Right atrium auricular region (tissue), 2 donors: ENCODE results near the gene SLC9B1. TPM values are rescaled to one million over a fixed set of nuclear protein-coding genes. Genes with fewer than 3 reads are reported as not detected.
"Not testable (repeated sequence)": the region's sequence is repeated elsewhere in the genome, so short reads cannot be mapped to it uniquely, and the experiment has no call there.

Source experiments
- DNase-seq: peaks from one replicate; pipeline ENCODE4 v3.0.0-alpha.2; 2019; ENCODE audit warnings: low spot score
- H3K27ac ChIP-seq, 2 donors: fragments of 200-600 bp; sonication (generic); 1 replicate in 1 of 2; 2 replicates in 1 of 2; pipeline ENCODE4 v1.5.1; 2016 to 2019
- H3K27me3 ChIP-seq, 2 donors: fragments of 200-600 bp; sonication (generic); one replicate each; pipeline versions ENCODE4 v1.5.1 to v1.6.0; 2017 to 2019
- H3K36me3 ChIP-seq: fragments of 200-600 bp; sonication (generic); one replicate; pipeline ENCODE4 v1.5.1; 2016
- H3K4me1 ChIP-seq, 2 donors: fragments of 200-600 bp; sonication (generic); one replicate each; pipeline versions ENCODE4 v1.5.1 to v1.6.0; 2017 to 2019
- H3K4me3 ChIP-seq, 2 donors: fragments of 200-600 bp; sonication (generic); 1 replicate in 1 of 2; 2 replicates in 1 of 2; pipeline ENCODE4 v1.5.1; 2017 to 2019; ENCODE audit warnings: mild to moderate bottlenecking in 1 of 2, moderate library complexity in 1 of 2
- H3K9me3 ChIP-seq, 2 donors: fragments of 200-600 bp; sonication (generic); one replicate each; pipeline ENCODE4 v1.5.1; 2019
- total RNA-seq, 2 donors: library from RNA; depleted of rRNA; stranded (reverse); fragments of >200 nt; gene quantifications; one replicate each; pipeline ENCODE4 v1.1.0, GENCODE V29; 2016
- TF ChIP-seq, protein P1 (sequence below), 2 donors: fragments of 200-600 bp; sonication (generic); IDR thresholded peaks; one replicate each; pipeline ENCODE4 v1.5.1; 2019; ENCODE audit warnings: antibody characterized with exemption in 2 of 2

SLC9B1 gene
- total RNA-seq, 2 donors from 2014 or later = 3.3 TPM; not detected in 1

DNA sequence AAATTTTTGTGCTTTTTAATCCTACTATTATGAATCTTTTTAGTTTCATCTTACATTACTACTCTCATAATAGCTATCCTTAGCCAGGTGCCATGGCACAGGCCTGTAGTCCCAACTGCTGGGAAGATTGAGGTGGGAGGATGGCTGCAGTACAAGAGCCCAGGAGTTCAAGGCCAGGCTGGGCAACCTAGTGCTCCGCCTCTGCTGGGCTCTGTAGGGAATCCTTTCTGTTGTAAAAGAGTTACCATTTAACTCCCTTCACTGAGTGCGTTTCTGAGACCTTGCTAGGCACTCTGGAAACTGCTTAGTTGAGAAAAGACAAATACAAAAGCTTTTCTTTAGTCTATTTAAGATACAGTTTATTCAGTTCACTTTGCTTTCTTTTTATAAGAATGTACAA lies 130.9 kb downstream of the SLC9B1 start:
- H3K4me1 ChIP-seq, H3K27ac ChIP-seq, DNase-seq, H3K4me3 ChIP-seq, H3K27me3 ChIP-seq, H3K36me3 ChIP-seq, H3K9me3 ChIP-seq: not testable (repeated sequence)

DNA sequence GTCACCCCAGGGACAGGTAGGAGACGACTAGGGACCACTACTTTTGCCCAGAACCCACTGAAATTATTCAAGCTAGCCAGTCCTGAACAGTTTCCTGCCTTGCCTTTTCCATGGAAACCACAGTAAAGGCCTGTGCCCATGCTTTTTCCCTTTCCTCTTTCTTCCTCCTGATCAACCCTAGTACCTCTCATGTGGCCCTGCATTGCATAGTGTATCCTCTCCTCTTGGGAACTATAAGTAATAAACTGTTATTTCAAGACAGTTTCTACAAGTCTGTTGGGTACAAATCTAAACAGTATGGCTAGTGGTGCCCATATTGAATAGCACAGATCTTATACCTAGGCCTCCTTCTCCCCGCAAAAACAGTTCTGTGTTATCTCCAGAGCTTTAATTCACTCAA lies 136.2 kb downstream of the SLC9B1 start:
- TF ChIP-seq, protein P1, sequence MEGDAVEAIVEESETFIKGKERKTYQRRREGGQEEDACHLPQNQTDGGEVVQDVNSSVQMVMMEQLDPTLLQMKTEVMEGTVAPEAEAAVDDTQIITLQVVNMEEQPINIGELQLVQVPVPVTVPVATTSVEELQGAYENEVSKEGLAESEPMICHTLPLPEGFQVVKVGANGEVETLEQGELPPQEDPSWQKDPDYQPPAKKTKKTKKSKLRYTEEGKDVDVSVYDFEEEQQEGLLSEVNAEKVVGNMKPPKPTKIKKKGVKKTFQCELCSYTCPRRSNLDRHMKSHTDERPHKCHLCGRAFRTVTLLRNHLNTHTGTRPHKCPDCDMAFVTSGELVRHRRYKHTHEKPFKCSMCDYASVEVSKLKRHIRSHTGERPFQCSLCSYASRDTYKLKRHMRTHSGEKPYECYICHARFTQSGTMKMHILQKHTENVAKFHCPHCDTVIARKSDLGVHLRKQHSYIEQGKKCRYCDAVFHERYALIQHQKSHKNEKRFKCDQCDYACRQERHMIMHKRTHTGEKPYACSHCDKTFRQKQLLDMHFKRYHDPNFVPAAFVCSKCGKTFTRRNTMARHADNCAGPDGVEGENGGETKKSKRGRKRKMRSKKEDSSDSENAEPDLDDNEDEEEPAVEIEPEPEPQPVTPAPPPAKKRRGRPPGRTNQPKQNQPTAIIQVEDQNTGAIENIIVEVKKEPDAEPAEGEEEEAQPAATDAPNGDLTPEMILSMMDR (IDR thresholded peaks at IDR 0.05) = no peak
- H3K27ac ChIP-seq = no peak overlapping the region
- H3K36me3 ChIP-seq = no peaks in the 10 kb centered on the region
- no peak for DNase-seq
- H3K27me3 ChIP-seq = no peaks in the 10 kb centered on the region
- H3K4me3 ChIP-seq = no peak overlapping the region
- no peaks in the 10 kb centered on the region for H3K9me3 ChIP-seq
- peaks cover 0 to 5% of the 10 kb centered on the region in 2 donors for H3K4me1 ChIP-seq

DNA sequence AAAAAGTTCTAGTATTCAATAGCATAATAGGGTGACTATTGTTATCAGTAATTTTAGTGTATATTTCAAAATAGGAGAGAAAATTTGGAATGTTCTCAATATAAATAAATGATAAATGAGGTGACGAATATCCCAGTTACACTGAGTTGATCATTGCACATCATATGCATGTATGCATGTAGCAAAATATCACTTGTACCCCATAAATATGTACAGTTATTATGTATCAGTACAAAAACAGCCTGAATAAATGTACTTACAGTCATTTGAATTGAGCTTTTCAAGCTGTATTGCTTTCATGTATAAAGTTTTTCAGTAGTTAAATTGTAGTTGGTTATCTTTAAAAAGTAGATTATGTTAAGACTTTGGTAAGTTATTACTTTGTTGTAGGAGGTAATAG lies 138.2 kb downstream of the SLC9B1 start:
- no peak overlapping the region for H3K4me3 ChIP-seq
- DNase-seq = no peak
- no peaks in the 10 kb centered on the region for H3K36me3 ChIP-seq
- TF ChIP-seq, protein P1 (IDR thresholded peaks at IDR 0.05) = no peak
- H3K4me1 ChIP-seq = peaks cover 0 to 8% of the 10 kb centered on the region in 2 donors
- no peak overlapping the region for H3K27ac ChIP-seq
- H3K9me3 ChIP-seq = no peaks in the 10 kb centered on the region
- no peaks in the 10 kb centered on the region for H3K27me3 ChIP-seq

DNA sequence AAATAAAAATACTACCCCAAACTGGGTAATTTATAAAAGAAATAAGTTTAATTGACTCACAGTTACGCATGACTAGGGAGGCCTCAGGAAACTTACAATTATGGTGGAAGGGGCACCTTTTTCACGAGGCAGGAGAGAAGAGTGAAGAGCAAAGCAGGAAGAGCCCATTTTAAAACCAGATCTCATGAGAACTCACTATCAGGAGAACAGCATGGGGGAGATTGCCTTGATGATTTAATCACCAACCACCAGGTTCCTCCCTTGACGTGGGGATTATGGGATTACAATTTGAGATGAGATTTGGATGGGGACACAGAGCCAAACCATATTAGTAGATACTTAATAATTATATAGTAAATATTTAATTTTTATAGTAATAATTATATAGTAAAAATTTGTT lies 140.6 kb downstream of the SLC9B1 start:
- no peaks in the 10 kb centered on the region for H3K9me3 ChIP-seq
- no peak overlapping the region for H3K27ac ChIP-seq
- H3K4me1 ChIP-seq = peaks cover 0 to 8% of the 10 kb centered on the region in 2 donors
- no peak overlapping the region for H3K4me3 ChIP-seq
- DNase-seq = no peak
- TF ChIP-seq, protein P1 (IDR thresholded peaks at IDR 0.05) = no peak
- no peaks in the 10 kb centered on the region for H3K27me3 ChIP-seq
- H3K36me3 ChIP-seq = no peaks in the 10 kb centered on the region

DNA sequence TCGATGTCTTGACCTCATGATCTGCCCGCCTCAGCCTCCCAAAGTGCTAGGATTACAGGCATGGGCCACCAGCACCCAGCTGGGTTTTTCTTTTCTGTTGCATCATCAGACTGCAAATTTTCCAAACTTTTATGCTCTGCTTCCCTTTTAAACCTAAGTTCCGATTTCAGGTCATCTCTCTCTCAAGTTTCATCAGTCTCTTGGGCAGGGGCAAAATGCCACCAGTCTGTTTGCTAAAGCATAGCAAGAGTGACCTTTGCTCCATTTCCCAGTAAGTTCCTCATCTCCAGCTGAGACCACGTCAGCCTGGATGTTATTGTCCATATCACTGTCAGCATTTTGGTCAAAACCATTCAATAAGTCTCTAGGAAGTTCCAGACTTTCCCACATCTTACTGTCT lies 141.2 kb downstream of the SLC9B1 start:
- not testable (repeated sequence) for H3K9me3 ChIP-seq, H3K4me3 ChIP-seq, H3K36me3 ChIP-seq, DNase-seq, H3K27me3 ChIP-seq, H3K4me1 ChIP-seq, H3K27ac ChIP-seq

DNA sequence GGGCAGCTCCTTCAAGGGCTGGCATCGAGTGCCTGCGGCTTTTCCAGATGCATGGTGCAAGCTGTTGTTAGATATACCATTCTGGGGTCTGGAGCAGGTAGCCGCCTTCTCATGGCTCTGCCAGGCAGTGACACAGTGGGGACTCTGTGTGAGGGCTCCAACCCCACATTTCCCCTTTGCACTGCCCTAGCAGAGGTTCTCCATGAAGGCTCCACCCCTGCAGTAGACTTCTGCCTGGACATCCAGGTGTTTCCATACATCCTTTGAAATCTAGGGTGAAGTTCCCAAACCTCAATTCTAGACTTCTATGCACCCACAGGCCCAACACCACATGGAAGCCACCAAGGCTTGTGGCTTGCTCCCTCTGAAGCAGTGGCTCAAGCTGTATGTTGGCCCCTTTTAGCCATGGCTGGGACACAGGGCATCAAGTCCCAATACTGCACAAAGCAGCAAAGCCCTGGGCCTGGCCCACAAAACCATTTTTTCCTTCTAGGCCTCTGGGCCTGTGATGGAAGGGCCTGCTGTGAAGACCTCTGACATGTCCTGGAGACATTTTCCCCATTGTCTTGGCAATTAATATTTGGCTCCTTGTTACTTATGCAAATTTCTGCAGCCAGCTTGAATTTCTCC lies 141.9 kb downstream of the SLC9B1 start:
- DNase-seq, H3K9me3 ChIP-seq, H3K4me1 ChIP-seq, H3K36me3 ChIP-seq, H3K4me3 ChIP-seq, H3K27ac ChIP-seq, H3K27me3 ChIP-seq: not testable (repeated sequence)

DNA sequence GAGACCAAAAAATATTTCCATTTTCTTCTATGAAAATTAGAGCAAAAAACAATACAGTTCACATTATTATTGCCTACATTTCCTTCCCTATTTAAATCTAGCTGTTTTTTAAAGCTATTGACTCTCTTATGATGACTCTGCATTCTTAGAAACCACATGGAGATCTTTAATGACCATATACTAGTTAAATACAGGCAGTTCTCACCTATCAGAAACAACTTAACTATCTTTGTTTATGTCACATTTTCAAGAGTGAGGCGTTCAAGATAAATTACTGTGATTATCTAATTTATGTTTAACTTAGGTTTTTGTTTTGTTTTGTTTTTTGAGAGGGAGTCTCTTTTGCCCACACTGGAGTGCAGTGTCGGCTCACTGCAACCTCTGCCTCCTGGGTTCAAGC lies 147.7 kb downstream of the SLC9B1 start:
- H3K27ac ChIP-seq = no peak overlapping the region
- H3K27me3 ChIP-seq = no peaks in the 10 kb centered on the region
- TF ChIP-seq, protein P1 (IDR thresholded peaks at IDR 0.05) = no peak
- no peaks in the 10 kb centered on the region for H3K9me3 ChIP-seq
- H3K4me1 ChIP-seq = peaks cover 0 to 23% of the 10 kb centered on the region in 2 donors
- DNase-seq = no peak
- H3K4me3 ChIP-seq = no peak overlapping the region
- H3K36me3 ChIP-seq = no peaks in the 10 kb centered on the region
